GM12891 (cell line): Measurements from ENCODE around the gene LNPEP.

Source experiments
- PAX5 ChIP-seq: IDR thresholded peaks from 2 replicates; pipeline ENCODE4 v1.6.1; 2011; ENCODE audit warnings: low read length, moderate library complexity, mild to moderate bottlenecking; ENCODE audit not compliant: insufficient read depth, severe bottlenecking
- POLR2A ChIP-seq: IDR thresholded peaks from 2 replicates; pipeline ENCODE4 v1.6.1; 2011; ENCODE audit warnings: low read depth, low read length, control low read depth
- POLR2AphosphoS5 ChIP-seq: IDR thresholded peaks from 2 replicates; pipeline ENCODE4 v1.6.1; 2011; ENCODE audit warnings: low read depth, low read length, control low read depth
- POU2F2 ChIP-seq: IDR thresholded peaks from 2 replicates; pipeline ENCODE4 v1.6.1; 2011; ENCODE audit warnings: low read depth, mild to moderate bottlenecking, control low read depth, low read length, moderate library complexity
- TAF1 ChIP-seq: IDR thresholded peaks from 2 replicates; pipeline ENCODE4 v1.6.1; 2011; ENCODE audit warnings: low read depth, low read length, control low read depth

DNA sequence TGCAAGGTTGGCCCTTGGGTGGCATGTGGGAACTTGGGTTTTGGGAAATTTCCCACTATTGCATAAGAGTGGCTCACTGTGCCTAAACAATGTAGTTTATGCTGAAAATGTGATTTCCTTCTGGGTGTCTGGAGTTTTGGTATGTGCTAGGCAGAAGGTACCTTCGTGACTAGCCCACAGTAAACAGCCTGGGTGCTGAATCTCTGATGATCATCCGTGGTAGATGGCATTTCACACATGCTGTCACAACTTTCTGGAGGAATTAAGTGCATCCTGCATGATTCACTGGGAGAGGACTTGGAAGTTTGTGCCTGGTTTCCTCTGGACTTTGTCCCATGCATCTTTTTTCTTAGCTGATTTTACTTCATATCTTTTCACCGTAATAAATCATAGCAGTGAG, 64.5 kb downstream of the LNPEP start:
- no peak for TF ChIP-seq POLR2A
- no peak for TF ChIP-seq POLR2AphosphoS5
- TF ChIP-seq TAF1, result no peak
- TF ChIP-seq PAX5, result no peak
- no peak for TF ChIP-seq POU2F2
